HCT116 (cell line): Measurements from ENCODE around the gene B4GALT7. TPM values are rescaled to one million over a fixed set of nuclear protein-coding genes. Genes with fewer than 3 reads are reported as not detected.

Experiments used
- ATAC-seq: fragments of 200-7000 bp; cut with Tn5 transposase; 2 replicates; pipeline ENCODE4 v1.9.1; 2020; ENCODE audit warnings: mild to moderate bottlenecking, moderate library complexity
- BruUV-seq: library from RNA; stranded (reverse); fragments of 400-500 nt; replicated peaks from 2 replicates; lab custom pipeline; 2021; lab: Mats Ljungman, UMichigan
- CTCF ChIA-PET: fragments of 300-600 bp; sonication (Branson Sonifier 250); formaldehyde crosslinking; loops from one replicate; lab custom pipeline; 2021; ENCODE audit warnings: antibody characterized with exemption; lab: Charles Lee
- POLR2A ChIA-PET: fragments of 300-600, 350-600 bp; sonication (Branson Sonifier 250); formaldehyde crosslinking; loops from one replicate; lab custom pipeline; 2021; ENCODE audit warnings: antibody characterized with exemption; lab: Charles Lee
- RAD21 ChIA-PET, 2 experiments: fragments of 300-600 bp; sonication (Branson Sonifier 250); formaldehyde crosslinking; loops; one replicate each; lab custom pipeline; 2023; ENCODE audit warnings: low total read pairs in 2 of 2; ENCODE audit not compliant: uncharacterized antibody in 2 of 2, unreplicated experiment in 2 of 2, low non-redundant PET in 1 of 2; lab: Charles Lee
- DNase-seq: peaks from one replicate; pipeline ENCODE4 v3.0.0-alpha.2; 2010; ENCODE audit warnings: low read depth, low spot score
- H2AFZ ChIP-seq: fragments of 200-600 bp; shearing (Covaris generic), sonication (generic); 2 replicates; pipeline ENCODE4 v1.6.1; 2017; ENCODE audit warnings: low read depth, mixed run types, mixed read lengths, antibody characterized with exemption, low read length; ENCODE audit not compliant: poor library complexity, severe bottlenecking
- H3K27ac ChIP-seq: 2 replicates; pipeline ENCODE4 v1.5.1; 2012; ENCODE audit warnings: low read depth, low read length
- H3K27me3 ChIP-seq: fragments of 200-600 bp; sonication (generic); 2 replicates; pipeline ENCODE4 v1.6.1; 2016; ENCODE audit warnings: mixed run types, low read length, mixed read lengths; ENCODE audit not compliant: insufficient read depth
- H3K36me3 ChIP-seq, 2 experiments: fragments of 200-500 bp in 1 of 2; fragments of 200-600 bp in 1 of 2; sonication (Bioruptor generic) in 1 of 2; sonication (generic) in 1 of 2; 2 replicates each; pipeline versions ENCODE4 v1.5.1 to v1.6.1; 2014 to 2016; ENCODE audit warnings: low read length in 2 of 2, inconsistent platforms in 1 of 2, mixed read lengths in 1 of 2, mixed run types in 1 of 2; ENCODE audit not compliant: insufficient read depth in 2 of 2, control insufficient read depth in 1 of 2
- H3K4me1 ChIP-seq, 2 experiments: fragments of 200-600 bp in 1 of 2; sonication (generic) in 1 of 2; 2 replicates each; pipeline versions ENCODE4 v1.5.1 to v1.6.1; 2012 to 2017; ENCODE audit warnings: low read length in 2 of 2, inconsistent platforms in 1 of 2, mild to moderate bottlenecking in 1 of 2, mixed read lengths in 1 of 2, mixed run types in 1 of 2, moderate library complexity in 1 of 2; ENCODE audit not compliant: insufficient read depth in 2 of 2, control insufficient read depth in 1 of 2
- H3K4me2 ChIP-seq: fragments of 200-600 bp; sonication (generic); 2 replicates; pipeline ENCODE4 v1.6.1; 2017; ENCODE audit warnings: mixed run types, low read length, mixed read lengths
- H3K4me3 ChIP-seq, 2 experiments: fragments of 200-600 bp in 1 of 2; sonication (generic) in 1 of 2; replicated peaks in 1 of 2; 2 replicates each; pipeline ENCODE4 v1.5.1; 2011 to 2016; ENCODE audit warnings: low read length in 2 of 2, control low read depth in 1 of 2, low read depth in 1 of 2, mild to moderate bottlenecking in 1 of 2, mixed read lengths in 1 of 2, mixed run types in 1 of 2
- H3K79me2 ChIP-seq: fragments of 200-600 bp; sonication (generic); 2 replicates; pipeline ENCODE4 v1.6.1; 2017; ENCODE audit warnings: mild to moderate bottlenecking, mixed run types, low read length, moderate library complexity, mixed read lengths; ENCODE audit not compliant: insufficient read depth
- H3K9ac ChIP-seq: fragments of 200-600 bp; sonication (generic); 2 replicates; pipeline ENCODE4 v1.6.1; 2016; ENCODE audit warnings: low read length, mixed read lengths
- H3K9me2 ChIP-seq: fragments of 200-600 bp; sonication (generic), shearing (Covaris generic); 2 replicates; pipeline ENCODE4 v1.6.1; 2017; ENCODE audit warnings: mixed run types, mild to moderate bottlenecking, moderate library complexity; ENCODE audit not compliant: insufficient read depth
- H3K9me3 ChIP-seq, 2 experiments: fragments of 200-500 bp in 1 of 2; fragments of 200-600 bp in 1 of 2; sonication (Bioruptor generic) in 1 of 2; sonication (generic) in 1 of 2; 2 replicates each; pipeline ENCODE4 v1.6.1; 2014 to 2017; ENCODE audit warnings: low read length in 2 of 2, mixed read lengths in 2 of 2, inconsistent platforms in 1 of 2, low read depth in 1 of 2, mild to moderate bottlenecking in 1 of 2, mixed run types in 1 of 2, moderate library complexity in 1 of 2; ENCODE audit not compliant: control insufficient read depth in 1 of 2, insufficient read depth in 1 of 2
- H4K20me1 ChIP-seq: fragments of 200-600 bp; sonication (generic), shearing (Covaris generic); 2 replicates; pipeline ENCODE4 v1.6.1; 2017; ENCODE audit warnings: mixed run types, mild to moderate bottlenecking, moderate library complexity; ENCODE audit not compliant: insufficient read depth
- CBX3 ChIP-seq: IDR thresholded peaks from 2 replicates; pipeline ENCODE4 v1.6.1; 2012; ENCODE audit warnings: low read depth
- CEBPB ChIP-seq: IDR thresholded peaks from 2 replicates; pipeline ENCODE4 v1.6.1; 2012; ENCODE audit warnings: low read depth
- EGR1 ChIP-seq: IDR thresholded peaks from 2 replicates; pipeline ENCODE4 v1.6.1; 2012; ENCODE audit warnings: low read depth
- ELF1 ChIP-seq: IDR thresholded peaks from 2 replicates; pipeline ENCODE4 v1.6.1; 2012; ENCODE audit warnings: low read depth, borderline replicate concordance
- EZH2phosphoT487 ChIP-seq: fragments of 200-600 bp; IDR thresholded peaks from 2 replicates; pipeline ENCODE4 v1.6.1; 2018; ENCODE audit warnings: antibody characterized with exemption, borderline replicate concordance
- FOSL1 ChIP-seq: IDR thresholded peaks from 2 replicates; pipeline ENCODE4 v1.6.1; 2012; ENCODE audit warnings: low read depth
- JUND ChIP-seq: IDR thresholded peaks from 2 replicates; pipeline ENCODE4 v1.6.1; 2012
- POLR2A ChIP-seq: IDR thresholded peaks from 2 replicates; pipeline ENCODE4 v1.7.0; 2011; ENCODE audit warnings: borderline replicate concordance; ENCODE audit not compliant: insufficient read depth, insufficient read length; ENCODE audit errors: extremely low read depth
- POLR2AphosphoS5 ChIP-seq: IDR thresholded peaks from 2 replicates; pipeline ENCODE4 v1.6.1; 2011; ENCODE audit warnings: mild to moderate bottlenecking, low read depth, low read length, moderate library complexity
- SIN3A ChIP-seq: IDR thresholded peaks from 2 replicates; pipeline ENCODE4 v1.6.1; 2012; ENCODE audit warnings: low read depth
- SP1 ChIP-seq: IDR thresholded peaks from 2 replicates; pipeline ENCODE4 v1.6.1; 2012; ENCODE audit warnings: low read depth
- SRF ChIP-seq: IDR thresholded peaks from 2 replicates; pipeline ENCODE4 v1.6.1; 2012; ENCODE audit warnings: low read depth
- TCF7L2 ChIP-seq: IDR thresholded peaks from 2 replicates; pipeline ENCODE4 v1.7.0; 2011; ENCODE audit warnings: borderline replicate concordance, inconsistent platforms; ENCODE audit not compliant: insufficient read depth, insufficient read length; ENCODE audit errors: extremely low read depth
- YY1 ChIP-seq: IDR thresholded peaks from 2 replicates; pipeline ENCODE4 v1.6.1; 2011; ENCODE audit warnings: low read length, low read depth, moderate library complexity, mild to moderate bottlenecking; ENCODE audit not compliant: insufficient replicate concordance; ENCODE audit errors: extremely low read depth
- intact Hi-C: fragments of 100-400 bp; cut with micrococcal nuclease; formaldehyde crosslinking; loops from 2 replicates; pipeline ENCODE4 v1.10.0; 2022
- total RNA-seq: library from RNA; stranded (reverse); gene quantifications from one replicate; pipeline ENCODE4 v1.2.1, GENCODE V29; 2021; ENCODE audit not compliant: unreplicated experiment
- TF ChIP-seq, protein P1 (sequence below): IDR thresholded peaks from 2 replicates; pipeline ENCODE4 v1.6.1; 2012; ENCODE audit warnings: low read depth
- TF ChIP-seq, protein P2 (sequence below), 3 experiments: fragments of 200-600 bp in 1 of 3; sonication (generic) in 1 of 3; IDR thresholded peaks in 2 of 3; conservative IDR thresholded peaks in 1 of 3; 2 replicates each; pipeline ENCODE4 v1.5.1; 2012 to 2017; ENCODE audit warnings: low read depth in 2 of 3, low read length in 2 of 3, antibody characterized with exemption in 1 of 3, borderline replicate concordance in 1 of 3, control low read depth in 1 of 3, mild to moderate bottlenecking in 1 of 3, mixed read lengths in 1 of 3, mixed run types in 1 of 3, moderate library complexity in 1 of 3; ENCODE audit not compliant: insufficient read depth in 1 of 3
- TF ChIP-seq, protein P3 (sequence below): IDR thresholded peaks from 2 replicates; pipeline ENCODE4 v1.6.1; 2012

Gene B4GALT7
- total RNA-seq, 1 experiment from 2014 or later, result 25.2 TPM

DNA sequence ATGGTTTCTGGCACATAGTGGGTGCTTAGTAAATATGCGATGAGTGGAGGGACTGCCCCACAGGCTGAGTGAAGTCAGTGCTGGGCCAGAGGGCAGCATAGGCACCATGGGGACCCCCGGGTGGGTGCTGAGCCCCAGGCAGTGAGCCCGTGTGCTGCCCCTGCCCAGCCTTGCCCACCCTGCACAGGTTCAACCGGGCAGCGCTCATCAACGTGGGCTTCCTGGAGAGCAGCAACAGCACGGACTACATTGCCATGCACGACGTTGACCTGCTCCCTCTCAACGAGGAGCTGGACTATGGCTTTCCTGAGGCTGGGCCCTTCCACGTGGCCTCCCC lies 7.2 kb downstream of the B4GALT7 start:
- ChIA-PET CTCF (interaction anchor here (0.7 kb wide), 1 partner anchor 9 kb away, joined by 6 read pairs; no protein-coding TSS in a partner anchor), POLR2A (no interaction called here), RAD21 (no interaction called here)
- Histone ChIP-seq H3K27ac (no peak overlapping the region), H3K4me3 (no peak overlapping the region), H3K9me3 (no peaks in the 10 kb centered on the region), H3K36me3 (no peaks in the 10 kb centered on the region; a peak in 1 of 4 replicates), H3K79me2 (peaks cover 16% of the 10 kb centered on the region), H3K27me3 (no peaks in the 10 kb centered on the region), H3K9ac (no peak overlapping the region), H3K9me2 (no peaks in the 10 kb centered on the region), H3K4me2 (no peak overlapping the region), H4K20me1 (no peaks in the 10 kb centered on the region), H2AFZ (no peak overlapping the region), H3K4me1 (peaks cover 11 to 23% of the 10 kb centered on the region in 2 experiments; a peak in 3 of 4 replicates)
- DNase-seq, result no peak
- no peak for ATAC-seq
- no TSS peak for BruUV-seq
- intact Hi-C loops, result no loop called here
- no peak for TF ChIP-seq CEBPB
- TF ChIP-seq TCF7L2, result no peak
- TF ChIP-seq, protein P1, sequence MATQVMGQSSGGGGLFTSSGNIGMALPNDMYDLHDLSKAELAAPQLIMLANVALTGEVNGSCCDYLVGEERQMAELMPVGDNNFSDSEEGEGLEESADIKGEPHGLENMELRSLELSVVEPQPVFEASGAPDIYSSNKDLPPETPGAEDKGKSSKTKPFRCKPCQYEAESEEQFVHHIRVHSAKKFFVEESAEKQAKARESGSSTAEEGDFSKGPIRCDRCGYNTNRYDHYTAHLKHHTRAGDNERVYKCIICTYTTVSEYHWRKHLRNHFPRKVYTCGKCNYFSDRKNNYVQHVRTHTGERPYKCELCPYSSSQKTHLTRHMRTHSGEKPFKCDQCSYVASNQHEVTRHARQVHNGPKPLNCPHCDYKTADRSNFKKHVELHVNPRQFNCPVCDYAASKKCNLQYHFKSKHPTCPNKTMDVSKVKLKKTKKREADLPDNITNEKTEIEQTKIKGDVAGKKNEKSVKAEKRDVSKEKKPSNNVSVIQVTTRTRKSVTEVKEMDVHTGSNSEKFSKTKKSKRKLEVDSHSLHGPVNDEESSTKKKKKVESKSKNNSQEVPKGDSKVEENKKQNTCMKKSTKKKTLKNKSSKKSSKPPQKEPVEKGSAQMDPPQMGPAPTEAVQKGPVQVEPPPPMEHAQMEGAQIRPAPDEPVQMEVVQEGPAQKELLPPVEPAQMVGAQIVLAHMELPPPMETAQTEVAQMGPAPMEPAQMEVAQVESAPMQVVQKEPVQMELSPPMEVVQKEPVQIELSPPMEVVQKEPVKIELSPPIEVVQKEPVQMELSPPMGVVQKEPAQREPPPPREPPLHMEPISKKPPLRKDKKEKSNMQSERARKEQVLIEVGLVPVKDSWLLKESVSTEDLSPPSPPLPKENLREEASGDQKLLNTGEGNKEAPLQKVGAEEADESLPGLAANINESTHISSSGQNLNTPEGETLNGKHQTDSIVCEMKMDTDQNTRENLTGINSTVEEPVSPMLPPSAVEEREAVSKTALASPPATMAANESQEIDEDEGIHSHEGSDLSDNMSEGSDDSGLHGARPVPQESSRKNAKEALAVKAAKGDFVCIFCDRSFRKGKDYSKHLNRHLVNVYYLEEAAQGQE, result no peak
- TF ChIP-seq CBX3, result no peak
- no peak for TF ChIP-seq YY1
- no peak for TF ChIP-seq JUND
- TF ChIP-seq SIN3A, result no peak
- TF ChIP-seq SP1, result no peak
- TF ChIP-seq, protein P2, sequence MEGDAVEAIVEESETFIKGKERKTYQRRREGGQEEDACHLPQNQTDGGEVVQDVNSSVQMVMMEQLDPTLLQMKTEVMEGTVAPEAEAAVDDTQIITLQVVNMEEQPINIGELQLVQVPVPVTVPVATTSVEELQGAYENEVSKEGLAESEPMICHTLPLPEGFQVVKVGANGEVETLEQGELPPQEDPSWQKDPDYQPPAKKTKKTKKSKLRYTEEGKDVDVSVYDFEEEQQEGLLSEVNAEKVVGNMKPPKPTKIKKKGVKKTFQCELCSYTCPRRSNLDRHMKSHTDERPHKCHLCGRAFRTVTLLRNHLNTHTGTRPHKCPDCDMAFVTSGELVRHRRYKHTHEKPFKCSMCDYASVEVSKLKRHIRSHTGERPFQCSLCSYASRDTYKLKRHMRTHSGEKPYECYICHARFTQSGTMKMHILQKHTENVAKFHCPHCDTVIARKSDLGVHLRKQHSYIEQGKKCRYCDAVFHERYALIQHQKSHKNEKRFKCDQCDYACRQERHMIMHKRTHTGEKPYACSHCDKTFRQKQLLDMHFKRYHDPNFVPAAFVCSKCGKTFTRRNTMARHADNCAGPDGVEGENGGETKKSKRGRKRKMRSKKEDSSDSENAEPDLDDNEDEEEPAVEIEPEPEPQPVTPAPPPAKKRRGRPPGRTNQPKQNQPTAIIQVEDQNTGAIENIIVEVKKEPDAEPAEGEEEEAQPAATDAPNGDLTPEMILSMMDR (IDR thresholded peaks at IDR 0.05 in 2 of 3, conservative IDR thresholded peaks at IDR 0.05 in 1 of 3; ENCODE audit: borderline replicate concordance in 1 of 3, insufficient read depth in 1 of 3, low read depth in 2 of 3, low read length in 2 of 3), result no peak
- no peak for TF ChIP-seq EGR1
- no peak for TF ChIP-seq EZH2phosphoT487
- TF ChIP-seq ELF1, result no peak
- TF ChIP-seq POLR2A, result no peak
- TF ChIP-seq POLR2AphosphoS5, result no peak
- TF ChIP-seq FOSL1, result no peak
- TF ChIP-seq, protein P3, sequence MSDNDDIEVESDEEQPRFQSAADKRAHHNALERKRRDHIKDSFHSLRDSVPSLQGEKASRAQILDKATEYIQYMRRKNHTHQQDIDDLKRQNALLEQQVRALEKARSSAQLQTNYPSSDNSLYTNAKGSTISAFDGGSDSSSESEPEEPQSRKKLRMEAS, result no peak
- no peak for TF ChIP-seq SRF
